ENCODE results near the gene GTF2IRD1.
"Not testable (repeated sequence)": the region's sequence is repeated elsewhere in the genome, so short reads cannot be mapped to it uniquely, and the experiment has no call there.

The GTF2IRD1 gene

DNA sequence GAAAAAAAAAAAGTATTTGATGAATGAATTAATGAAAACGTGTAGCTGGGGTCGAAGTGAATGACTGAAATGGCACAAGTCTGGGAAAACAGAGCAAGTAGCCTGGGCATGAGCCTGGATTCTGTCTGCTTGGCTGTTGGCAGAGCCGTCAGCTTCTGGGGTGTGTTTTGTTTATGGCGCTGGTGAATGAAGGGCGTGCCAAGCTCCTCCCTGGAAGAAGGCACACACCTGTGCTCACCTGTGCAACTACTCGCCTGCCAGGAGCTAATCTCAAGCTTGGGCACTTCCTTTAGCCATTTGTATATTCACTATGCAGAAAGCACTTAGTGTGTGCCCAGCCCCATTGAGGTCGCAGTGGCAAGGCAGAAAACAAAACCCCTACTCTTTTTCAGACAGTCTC is 74.1 kb downstream of the GTF2IRD1 start:
- DNase-seq (ENCODE audit: insufficient read length, low spot score) (no peak), FAIRE-seq (no peak)
- TF ChIP-seq, protein P1, sequence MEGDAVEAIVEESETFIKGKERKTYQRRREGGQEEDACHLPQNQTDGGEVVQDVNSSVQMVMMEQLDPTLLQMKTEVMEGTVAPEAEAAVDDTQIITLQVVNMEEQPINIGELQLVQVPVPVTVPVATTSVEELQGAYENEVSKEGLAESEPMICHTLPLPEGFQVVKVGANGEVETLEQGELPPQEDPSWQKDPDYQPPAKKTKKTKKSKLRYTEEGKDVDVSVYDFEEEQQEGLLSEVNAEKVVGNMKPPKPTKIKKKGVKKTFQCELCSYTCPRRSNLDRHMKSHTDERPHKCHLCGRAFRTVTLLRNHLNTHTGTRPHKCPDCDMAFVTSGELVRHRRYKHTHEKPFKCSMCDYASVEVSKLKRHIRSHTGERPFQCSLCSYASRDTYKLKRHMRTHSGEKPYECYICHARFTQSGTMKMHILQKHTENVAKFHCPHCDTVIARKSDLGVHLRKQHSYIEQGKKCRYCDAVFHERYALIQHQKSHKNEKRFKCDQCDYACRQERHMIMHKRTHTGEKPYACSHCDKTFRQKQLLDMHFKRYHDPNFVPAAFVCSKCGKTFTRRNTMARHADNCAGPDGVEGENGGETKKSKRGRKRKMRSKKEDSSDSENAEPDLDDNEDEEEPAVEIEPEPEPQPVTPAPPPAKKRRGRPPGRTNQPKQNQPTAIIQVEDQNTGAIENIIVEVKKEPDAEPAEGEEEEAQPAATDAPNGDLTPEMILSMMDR (IDR thresholded peaks at IDR 0.05; ENCODE audit: insufficient read depth, missing control alignments), result no peak

- DNase-seq (ENCODE audit: insufficient read length, low spot score); FAIRE-seq: not testable (repeated sequence)
These were observed 75.1 kb downstream of the GTF2IRD1 start for GRCh38 chr7:74528773-74529172.

- DNase-seq (ENCODE audit: insufficient read length, low spot score), result no peak
- TF ChIP-seq, protein P1 (IDR thresholded peaks at IDR 0.05; ENCODE audit: insufficient read depth, missing control alignments), result no peak
- FAIRE-seq, result no peak
These were observed 82.2 kb downstream of the GTF2IRD1 start for GRCh38 chr7:74535951-74536356.

DNA sequence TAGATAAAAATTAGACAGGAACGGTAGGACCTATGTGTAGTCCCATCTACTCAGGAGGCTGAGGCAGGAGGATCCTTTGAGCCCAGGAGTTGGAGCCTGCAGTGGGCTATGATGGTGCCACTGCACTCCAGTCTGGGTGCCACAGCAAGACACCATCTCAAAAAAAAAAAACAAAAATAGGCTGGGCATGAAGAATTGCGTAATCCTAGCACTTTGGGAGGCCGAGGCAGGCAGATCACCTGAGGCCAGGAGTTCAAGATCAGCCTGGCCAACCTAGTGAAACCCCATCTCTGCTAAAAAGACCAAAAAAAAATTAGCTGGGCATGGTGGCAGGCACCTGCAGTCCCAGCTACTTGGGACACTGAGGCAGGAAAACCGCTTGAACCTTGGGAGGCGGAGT is 88.2 kb downstream of the GTF2IRD1 start:
- not testable (repeated sequence) for FAIRE-seq; DNase-seq (ENCODE audit: insufficient read length, low spot score)

GRCh38 chr7:74542558-74543117 is 88.9 kb downstream of the GTF2IRD1 start:
- no peak for DNase-seq (ENCODE audit: insufficient read length, low spot score)
- TF ChIP-seq, protein P1 (IDR thresholded peaks at IDR 0.05; ENCODE audit: insufficient read depth, missing control alignments), result no peak
- no peak for FAIRE-seq

GRCh38 chr7:74544706-74545469 is 91.2 kb downstream of the GTF2IRD1 start:
- FAIRE-seq (peak; percentile 44), DNase-seq (ENCODE audit: insufficient read length, low spot score) (no peak)
- TF ChIP-seq, protein P1 (IDR thresholded peaks at IDR 0.05; ENCODE audit: insufficient read depth, missing control alignments), result peak; percentile 46

DNA sequence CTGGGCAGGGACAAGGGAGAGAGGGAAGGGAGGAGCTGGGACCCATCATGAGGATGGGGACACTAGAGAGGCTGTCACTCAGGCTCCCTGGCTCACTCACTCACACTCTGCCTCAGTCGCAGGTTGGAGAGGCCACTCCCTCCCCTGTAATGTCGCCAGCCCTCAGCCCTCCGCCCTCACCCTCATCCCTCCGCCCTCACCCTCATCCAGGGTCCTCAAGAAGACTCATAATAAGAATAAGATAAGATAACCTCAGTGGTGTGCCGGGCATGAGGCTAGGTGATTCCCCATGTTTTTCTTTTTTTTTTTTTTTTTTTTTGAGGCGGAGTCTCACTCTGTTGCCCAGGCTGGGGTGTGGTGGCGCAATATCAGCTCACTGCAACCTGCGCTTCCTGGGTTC is 92.2 kb downstream of the GTF2IRD1 start:
- DNase-seq (ENCODE audit: insufficient read length, low spot score), result no peak
- TF ChIP-seq, protein P1 (IDR thresholded peaks at IDR 0.05; ENCODE audit: insufficient read depth, missing control alignments), result no peak
- FAIRE-seq, result no peak

DNA sequence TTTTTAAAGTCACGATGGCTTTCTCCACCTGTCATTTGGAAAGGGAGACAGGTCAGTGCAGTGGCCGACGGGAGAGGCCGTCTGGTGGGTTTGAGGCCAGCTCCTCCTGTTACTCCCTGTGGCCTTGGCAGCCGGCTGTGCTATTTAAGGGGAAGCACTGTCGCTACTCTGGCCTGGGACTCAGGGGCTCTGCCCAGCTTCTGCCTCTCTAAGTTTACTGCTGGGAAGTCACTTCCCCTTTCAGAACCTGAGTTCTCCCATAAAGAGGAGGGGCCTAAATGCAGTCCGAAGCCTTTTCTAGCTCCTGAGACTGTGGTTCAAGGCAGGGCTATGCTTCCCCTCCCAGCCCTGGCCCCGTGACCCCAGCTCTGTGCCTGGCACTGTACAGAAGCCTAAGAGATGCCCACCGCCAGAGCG is 99.9 kb downstream of the GTF2IRD1 start:
- not testable (repeated sequence) for DNase-seq (ENCODE audit: insufficient read length, low spot score); FAIRE-seq

DNA sequence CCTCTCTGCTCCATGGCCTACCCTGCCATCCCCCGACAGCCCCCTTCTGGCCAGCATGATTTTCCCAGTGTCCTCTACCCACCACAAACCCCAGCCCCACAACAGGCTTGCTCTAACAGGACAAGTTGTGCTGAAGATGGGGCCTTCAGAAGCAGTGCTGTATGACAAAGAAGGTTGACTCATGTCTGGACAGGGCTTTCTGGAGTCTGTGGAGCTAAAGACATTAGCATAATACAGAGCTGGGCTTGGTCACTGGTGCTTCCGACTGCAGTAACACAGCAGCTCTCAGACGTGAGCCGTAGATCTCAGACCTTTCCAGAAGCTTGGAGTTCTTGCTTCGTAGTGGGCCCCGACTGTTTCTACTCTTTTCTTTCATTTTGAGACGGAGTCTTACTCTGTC is 100.5 kb downstream of the GTF2IRD1 start:
- FAIRE-seq (no peak), DNase-seq (ENCODE audit: insufficient read length, low spot score) (no peak)
- TF ChIP-seq, protein P1 (IDR thresholded peaks at IDR 0.05; ENCODE audit: insufficient read depth, missing control alignments), result no peak
